IMR-90 (cell line): Measurements from ENCODE around the gene RSBN1L. TPM values are rescaled to one million over a fixed set of nuclear protein-coding genes. Genes with fewer than 3 reads are reported as not detected.

Source experiments
- ATAC-seq: fragments of 200-7000 bp; cut with Tn5 transposase; 2 replicates; pipeline ENCODE4 v1.9.1; 2020; ENCODE audit warnings: low read depth, mild to moderate bottlenecking, moderate library complexity
- BruUV-seq: library from RNA; stranded (reverse); fragments of 400-500 nt; replicated peaks from 2 replicates; lab custom pipeline; 2021; lab: Mats Ljungman, UMichigan
- CTCF ChIA-PET: fragments of 300-600 bp; formaldehyde crosslinking; extraction: SDS; loops from one replicate; lab custom pipeline; 2021; ENCODE audit warnings: antibody characterized with exemption; lab: Yijun Ruan, JAX
- POLR2A ChIA-PET: fragments of 300-600 bp; sonication (Branson Sonifier 250); formaldehyde crosslinking; loops from one replicate; lab custom pipeline; 2022; ENCODE audit warnings: antibody characterized with exemption; ENCODE audit not compliant: unreplicated experiment; lab: Charles Lee
- DNase-seq: peaks from one replicate; pipeline ENCODE4 v3.0.0; 2013
- H2AFZ ChIP-seq: replicated peaks from 2 replicates; pipeline ENCODE3; 2013; ENCODE audit warnings: low read length, mild to moderate bottlenecking; ENCODE audit not compliant: poor library complexity
- H2AK5ac ChIP-seq: 2 replicates; pipeline ENCODE4 v1.6.1; 2013; ENCODE audit warnings: low read depth, low read length, inconsistent platforms
- H2AK9ac ChIP-seq: replicated peaks from 2 replicates; pipeline ENCODE3; 2013; ENCODE audit warnings: mild to moderate bottlenecking, low read depth, low read length, moderate library complexity; ENCODE audit not compliant: poor library complexity
- H2BK120ac ChIP-seq: 2 replicates; pipeline ENCODE4 v1.6.1; 2013; ENCODE audit warnings: low read depth, low read length, inconsistent platforms
- H2BK15ac ChIP-seq: 3 replicates; pipeline ENCODE4 v1.6.1; 2013; ENCODE audit warnings: low read depth, low read length, inconsistent platforms
- H2BK20ac ChIP-seq: 2 replicates; pipeline ENCODE4 v1.6.1; 2013; ENCODE audit warnings: low read depth, mild to moderate bottlenecking, inconsistent platforms, low read length, moderate library complexity
- H2BK5ac ChIP-seq: 2 replicates; pipeline ENCODE4 v1.6.1; 2013; ENCODE audit warnings: mild to moderate bottlenecking, low read depth, low read length, inconsistent platforms; ENCODE audit not compliant: poor library complexity, severe bottlenecking
- H3K14ac ChIP-seq: replicated peaks from 2 replicates; pipeline ENCODE4 v1.6.1; 2013; ENCODE audit warnings: low read depth, low read length, inconsistent platforms
- H3K18ac ChIP-seq: 2 replicates; pipeline ENCODE4 v1.6.1; 2013; ENCODE audit warnings: low read depth, low read length, control low read depth
- H3K23ac ChIP-seq: 2 replicates; pipeline ENCODE4 v1.6.1; 2013; ENCODE audit warnings: low read depth, low read length, inconsistent platforms
- H3K27ac ChIP-seq: 2 replicates; pipeline ENCODE4 v1.5.1; 2013; ENCODE audit warnings: mild to moderate bottlenecking, control low read depth, low read length; ENCODE audit not compliant: insufficient read depth
- H3K27me3 ChIP-seq: 2 replicates; pipeline ENCODE4 v1.6.1; 2013; ENCODE audit warnings: low read length; ENCODE audit not compliant: control insufficient read depth, insufficient read depth
- H3K36me3 ChIP-seq: 2 replicates; pipeline ENCODE4 v1.6.1; 2013; ENCODE audit warnings: low read length, mixed read lengths; ENCODE audit not compliant: control insufficient read depth, insufficient read depth
- H3K4ac ChIP-seq: 2 replicates; pipeline ENCODE4 v1.6.1; 2013; ENCODE audit warnings: low read depth, low read length, inconsistent platforms
- H3K4me1 ChIP-seq: 2 replicates; pipeline ENCODE4 v1.6.1; 2013; ENCODE audit warnings: low read length, mixed read lengths; ENCODE audit not compliant: control insufficient read depth, insufficient read depth
- H3K4me2 ChIP-seq: 2 replicates; pipeline ENCODE4 v1.6.1; 2013; ENCODE audit warnings: low read depth, mild to moderate bottlenecking, control low read depth, low read length, moderate library complexity
- H3K4me3 ChIP-seq: 2 replicates; pipeline ENCODE4 v1.5.1; 2013; ENCODE audit warnings: low read depth, mild to moderate bottlenecking, control low read depth, low read length, moderate library complexity; ENCODE audit not compliant: insufficient read depth
- H3K56ac ChIP-seq: 2 replicates; pipeline ENCODE4 v1.6.1; 2013; ENCODE audit warnings: low read length, inconsistent platforms; ENCODE audit not compliant: insufficient read depth; ENCODE audit errors: extremely low read depth
- H3K79me1 ChIP-seq, 2 experiments: 2 replicates each; pipeline ENCODE4 v1.6.1; 2013; ENCODE audit warnings: low read length in 2 of 2, inconsistent platforms in 1 of 2, low read depth in 1 of 2
- H3K9ac ChIP-seq: 2 replicates; pipeline ENCODE4 v1.6.1; 2013; ENCODE audit warnings: low read depth, low read length, control low read depth
- H3K9me1 ChIP-seq: 2 replicates; pipeline ENCODE4 v1.6.1; 2013; ENCODE audit warnings: low read length, inconsistent platforms; ENCODE audit not compliant: insufficient read depth
- H3K9me3 ChIP-seq: 2 replicates; pipeline ENCODE4 v1.6.1; 2013; ENCODE audit warnings: low read length; ENCODE audit not compliant: control insufficient read depth, insufficient read depth
- H4K20me1 ChIP-seq: 2 replicates; pipeline ENCODE4 v1.6.1; 2013; ENCODE audit warnings: low read length, inconsistent platforms; ENCODE audit not compliant: insufficient read depth
- H4K5ac ChIP-seq: 2 replicates; pipeline ENCODE4 v1.6.1; 2013; ENCODE audit warnings: mild to moderate bottlenecking, low read depth, low read length, control low read depth
- H4K8ac ChIP-seq, 2 experiments: 2 replicates each; pipeline ENCODE4 v1.6.1; 2013; ENCODE audit warnings: low read depth in 2 of 2, low read length in 2 of 2, control low read depth in 1 of 2, inconsistent platforms in 1 of 2
- H4K91ac ChIP-seq: 2 replicates; pipeline ENCODE4 v1.6.1; 2013; ENCODE audit warnings: low read depth, low read length, inconsistent platforms; ENCODE audit not compliant: insufficient read depth
- BHLHE40 ChIP-seq: fragments of 150-350 bp; IDR thresholded peaks from 2 replicates; pipeline ENCODE4 v1.6.1; 2016; ENCODE audit warnings: mild to moderate bottlenecking, low read depth, low read length
- CEBPB ChIP-seq: IDR thresholded peaks from 2 replicates; pipeline ENCODE4 v1.6.1; 2012; ENCODE audit warnings: low read depth, low read length, improper control_type of control experiment
- CHD1 ChIP-seq: IDR thresholded peaks from 2 replicates; pipeline ENCODE4 v1.6.1; 2012; ENCODE audit warnings: low read depth, low read length, improper control_type of control experiment
- CTCF ChIP-seq: conservative IDR thresholded peaks from 2 replicates; pipeline ENCODE4 v1.5.1; 2012; ENCODE audit warnings: mild to moderate bottlenecking, low read depth, low read length, improper control_type of control experiment
- FOS ChIP-seq: fragments of 150-350 bp; IDR thresholded peaks from 2 replicates; pipeline ENCODE4 v1.6.1; 2016; ENCODE audit warnings: low read depth, low read length
- MAFK ChIP-seq: IDR thresholded peaks from 2 replicates; pipeline ENCODE4 v1.6.1; 2012; ENCODE audit warnings: low read depth, low read length, improper control_type of control experiment
- MAZ ChIP-seq: IDR thresholded peaks from 2 replicates; pipeline ENCODE4 v1.6.1; 2012; ENCODE audit warnings: low read depth, mild to moderate bottlenecking, low read length, improper control_type of control experiment, moderate library complexity, borderline replicate concordance
- MXI1 ChIP-seq: IDR thresholded peaks from 2 replicates; pipeline ENCODE4 v1.6.1; 2012; ENCODE audit warnings: low read depth, mild to moderate bottlenecking, low read length, moderate library complexity, borderline replicate concordance
- NFE2L2 ChIP-seq: fragments of 150-350 bp; IDR thresholded peaks from 2 replicates; pipeline ENCODE4 v1.6.1; 2016; ENCODE audit warnings: low read depth, mild to moderate bottlenecking, low read length
- RAD21 ChIP-seq: IDR thresholded peaks from 2 replicates; pipeline ENCODE4 v1.6.1; 2012; ENCODE audit warnings: low read length, improper control_type of control experiment
- SMC3 ChIP-seq: fragments of 150-350 bp; IDR thresholded peaks from 2 replicates; pipeline ENCODE4 v1.6.1; 2016; ENCODE audit warnings: low read depth, mild to moderate bottlenecking, antibody characterized with exemption, low read length, moderate library complexity
- USF2 ChIP-seq: fragments of 150-350 bp; IDR thresholded peaks from 2 replicates; pipeline ENCODE4 v1.6.1; 2017; ENCODE audit warnings: mild to moderate bottlenecking, antibody characterized with exemption, low read length, low read depth
- WGBS, 2 experiments: methylation state at CpG; one replicate each; pipeline versions ENCODE4 v1.1.5 to v1.1.7; 2013; ENCODE audit warnings: missing lambda C conversion rate in 2 of 2; ENCODE audit not compliant: insufficient read length in 1 of 2; ENCODE audit errors: extremely low coverage in 2 of 2; 5-methylcytosine and 5-hydroxymethylcytosine counted together
- dilution Hi-C: fragments of 300-500 bp; cut with HindIII; formaldehyde crosslinking; loops from one replicate; pipeline ENCODE4 v1.14.3; 2018; ENCODE audit warnings: low sequenced_read_pairs; ENCODE audit not compliant: unreplicated experiment
- in situ Hi-C: fragments of 300-500 bp; cut with MboI; formaldehyde crosslinking; loops from 3 replicates; pipeline ENCODE4 v1.14.3; 2019; ENCODE audit warnings: low sequenced_read_pairs, inconsistent platforms, mixed read lengths
- intact Hi-C: fragments of 100-400 bp; cut with micrococcal nuclease; formaldehyde crosslinking; loops from 2 replicates; pipeline ENCODE4 v1.10.0; 2022
- polyA plus RNA-seq, 3 experiments: library from polyadenylated mRNA; depleted of rRNA; stranded (reverse); fragments of >200 nt; gene quantifications; 2 replicates each; pipeline ENCODE4 v1.2.3, GENCODE V29; 2012; ENCODE audit warnings: low replicate concordance in 1 of 3
- total RNA-seq: library from RNA; depleted of rRNA; stranded (reverse); fragments of >200 nt; gene quantifications from 2 replicates; pipeline ENCODE4 v1.2.3, GENCODE V29; 2012
- TF ChIP-seq, protein P1 (sequence below): fragments of 150-350 bp; IDR thresholded peaks from 2 replicates; pipeline ENCODE4 v1.6.1; 2016; ENCODE audit warnings: low read depth, mild to moderate bottlenecking, low read length, moderate library complexity, borderline replicate concordance

Gene RSBN1L
- total and polyA plus RNA-seq, 2 of the 4 experiments (the other 2 are of a cell fraction): 7.8 to 14.7 TPM

- peaks cover under 1% of the 10 kb centered on the region; the same call in 1 of the 2 replicates for H3K4me1 ChIP-seq
- no peak overlapping the region for H3K4me2 ChIP-seq
- no peak for TF ChIP-seq MAFK
- no peak for TF ChIP-seq RAD21
- TF ChIP-seq USF2: no peak
- TF ChIP-seq, protein P1, sequence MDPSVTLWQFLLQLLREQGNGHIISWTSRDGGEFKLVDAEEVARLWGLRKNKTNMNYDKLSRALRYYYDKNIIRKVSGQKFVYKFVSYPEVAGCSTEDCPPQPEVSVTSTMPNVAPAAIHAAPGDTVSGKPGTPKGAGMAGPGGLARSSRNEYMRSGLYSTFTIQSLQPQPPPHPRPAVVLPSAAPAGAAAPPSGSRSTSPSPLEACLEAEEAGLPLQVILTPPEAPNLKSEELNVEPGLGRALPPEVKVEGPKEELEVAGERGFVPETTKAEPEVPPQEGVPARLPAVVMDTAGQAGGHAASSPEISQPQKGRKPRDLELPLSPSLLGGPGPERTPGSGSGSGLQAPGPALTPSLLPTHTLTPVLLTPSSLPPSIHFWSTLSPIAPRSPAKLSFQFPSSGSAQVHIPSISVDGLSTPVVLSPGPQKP: no peak
- no peak for TF ChIP-seq CTCF
- no peak for TF ChIP-seq CHD1
- TF ChIP-seq MXI1: no peak
- TF ChIP-seq MAZ: no peak
- TF ChIP-seq FOS: no peak
- TF ChIP-seq NFE2L2: no peak
- no peak for TF ChIP-seq CEBPB
- no peak for TF ChIP-seq SMC3
- no peak for TF ChIP-seq BHLHE40
- no peak overlapping the region for H2AK5ac ChIP-seq
- no peak overlapping the region for H2BK120ac ChIP-seq
- WGBS, 2 experiments: no CpG with 5 or more reads among the region's 2 CpGs
- H2BK20ac ChIP-seq: no peak overlapping the region
- H3K9me3 ChIP-seq: no peaks in the 10 kb centered on the region
- H4K20me1 ChIP-seq: 0 out of 2 replicates have a peak, but pooled peaks cover 3% of the 10 kb centered on the region
- peaks cover 6% of the 10 kb centered on the region; the same call in 1 of the 2 replicates for H3K9me1 ChIP-seq
- no peak overlapping the region for H3K14ac ChIP-seq
- no peak overlapping the region for H2AK9ac ChIP-seq
- no peak overlapping the region for H2AFZ ChIP-seq
- peaks cover 2% of the 10 kb centered on the region for H3K36me3 ChIP-seq
- H2BK15ac ChIP-seq: no peak overlapping the region
- H3K79me1 ChIP-seq: peaks cover 25 to 65% of the 10 kb centered on the region in 2 experiments; a peak in 3 of 4 replicates
- H2BK5ac ChIP-seq: no peak overlapping the region
- no peak overlapping the region for H3K9ac ChIP-seq
- H3K4ac ChIP-seq: no peak overlapping the region
- DNase-seq: no peak
- H3K18ac ChIP-seq: no peak overlapping the region
- no peak for ATAC-seq
- dilution Hi-C loops: no loop called here
- intact Hi-C loops: no loop called here
- BruUV-seq: no TSS peak
- no peak overlapping the region for H3K27ac ChIP-seq
- H4K8ac ChIP-seq: no peak overlapping the region
- H3K4me3 ChIP-seq: no peak overlapping the region
- H4K91ac ChIP-seq: no peak overlapping the region
- no peak overlapping the region for H3K23ac ChIP-seq
- in situ Hi-C loops: no loop called here
- ChIA-PET CTCF (interaction anchor here (0.5 kb wide), 1 partner anchor 370 kb away, joined by 5 read pairs; no protein-coding TSS in a partner anchor), POLR2A (no interaction called here)
- no peaks in the 10 kb centered on the region for H3K27me3 ChIP-seq
- no peak overlapping the region for H3K56ac ChIP-seq
- H4K5ac ChIP-seq: no peak overlapping the region
Measured at GRCh38 chr7:77747178-77747577, 50.9 kb downstream of the RSBN1L start.
